CD1c-positive myeloid dendritic cell (primary cell): ENCODE data around the gene TOMM40.
A peak's percentile ranks its signal among the peaks of the same experiment; 100 is the strongest.
"Not testable (repeated sequence)": the region's sequence is repeated elsewhere in the genome, so short reads cannot be mapped to it uniquely, and the experiment has no call there.

Source experiments
- DNase-seq: peaks from one replicate; pipeline ENCODE4 v3.0.0-alpha.2; 2016; ENCODE audit errors: extremely low spot score

TOMM40 gene

GRCh38 chr19:44871809-44872208 is 19.2 kb upstream of the TOMM40 start:
- DNase-seq, result no peak

GRCh38 chr19:44872661-44873060 is 18.4 kb upstream of the TOMM40 start:
- DNase-seq, result no peak

- DNase-seq, result no peak
Measured at GRCh38 chr19:44874317-44874716, 16.7 kb upstream of the TOMM40 start.

- no peak for DNase-seq
Measured at GRCh38 chr19:44875666-44876451, 15.2 kb upstream of the TOMM40 start.

GRCh38 chr19:44876930-44877535 is 14.0 kb upstream of the TOMM40 start:
- no peak for DNase-seq

- no peak for DNase-seq
Measured at GRCh38 chr19:44878120-44878865, 12.8 kb upstream of the TOMM40 start.

GRCh38 chr19:44879309-44880065 is 11.6 kb upstream of the TOMM40 start:
- DNase-seq, result no peak

- no peak for DNase-seq
Measured at GRCh38 chr19:44882063-44882462, 9.0 kb upstream of the TOMM40 start.

- DNase-seq, result not testable (repeated sequence)
Measured at GRCh38 chr19:44882619-44883397, 8.2 kb upstream of the TOMM40 start.

GRCh38 chr19:44883922-44884321 is 7.1 kb upstream of the TOMM40 start:
- DNase-seq, result no peak

GRCh38 chr19:44884566-44884965 is 6.5 kb upstream of the TOMM40 start:
- DNase-seq, result no peak

GRCh38 chr19:44886141-44886540 is 4.9 kb upstream of the TOMM40 start:
- DNase-seq, result no peak

GRCh38 chr19:44887648-44888047 is 3.4 kb upstream of the TOMM40 start:
- no peak for DNase-seq

GRCh38 chr19:44888335-44888734 is 2.7 kb upstream of the TOMM40 start:
- DNase-seq, result not testable (repeated sequence)

GRCh38 chr19:44889830-44890365 is 1.2 kb upstream of the TOMM40 start:
- no peak for DNase-seq

- peak; percentile 96 for DNase-seq
Measured at GRCh38 chr19:44890366-44891015, 563 bp upstream of the TOMM40 start.

- DNase-seq, result no peak
Measured at GRCh38 chr19:44892932-44893331, 1.9 kb downstream of the TOMM40 start.

- no peak for DNase-seq
Measured at GRCh38 chr19:44893332-44894051, 2.4 kb downstream of the TOMM40 start.

- DNase-seq, result no peak
Measured at GRCh38 chr19:44894052-44894400, 3.0 kb downstream of the TOMM40 start.

- DNase-seq, result no peak
Measured at GRCh38 chr19:44894946-44895345, 3.9 kb downstream of the TOMM40 start.
